GM10266 (cell line): Measurements from ENCODE around the gene CAMKK2.

Experiments
- DNase-seq: peaks from one replicate; pipeline ENCODE4 v3.0.0; 2012; ENCODE audit errors: extremely low spot score
- CTCF ChIP-seq: IDR thresholded peaks from 2 replicates; pipeline ENCODE4 v1.5.1; 2012; ENCODE audit warnings: mild to moderate bottlenecking, low read depth; ENCODE audit not compliant: control insufficient read depth, insufficient read depth; ENCODE audit errors: missing control alignments

CAMKK2 gene

GRCh38 chr12:121297435-121297991 lies 1.0 kb upstream of the CAMKK2 start:
- no peak for TF ChIP-seq CTCF
- DNase-seq, result peak; percentile 60

- TF ChIP-seq CTCF, result no peak
- peak; percentile 42 for DNase-seq
Observed at GRCh38 chr12:121295746-121296617, 527 bp downstream of the CAMKK2 start.

DNA sequence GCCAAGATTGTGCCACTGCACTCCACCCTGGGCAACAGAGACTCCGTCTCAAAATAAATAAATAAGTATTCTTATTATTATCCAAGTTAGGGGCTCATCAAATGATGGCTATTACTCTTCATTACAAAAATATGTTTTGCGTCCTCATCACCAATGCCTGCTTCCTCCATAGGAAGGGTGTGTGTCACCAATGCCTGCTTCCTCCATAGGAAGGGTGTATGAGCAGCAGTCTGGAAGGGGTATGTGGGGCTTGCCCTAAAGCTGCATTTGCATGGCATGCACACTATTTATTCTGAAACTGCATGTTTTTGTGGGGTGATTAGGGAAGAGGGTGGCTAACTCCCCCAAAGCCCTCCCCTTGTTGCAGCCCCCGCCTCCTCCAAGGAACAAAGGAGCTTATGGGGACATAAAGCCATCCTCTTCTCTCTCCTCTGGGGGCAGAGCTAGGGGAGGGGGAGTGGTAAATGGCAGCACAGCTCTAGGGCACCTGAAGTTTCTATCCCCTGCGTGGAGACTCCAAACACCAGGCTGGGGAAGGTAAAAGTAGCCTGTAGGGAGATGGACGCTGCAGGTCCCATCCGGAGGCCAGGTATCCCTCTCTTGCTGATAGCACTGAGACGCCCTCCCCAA lies 1.3 kb downstream of the CAMKK2 start:
- DNase-seq, result peak; percentile 37
- no peak for TF ChIP-seq CTCF

DNA sequence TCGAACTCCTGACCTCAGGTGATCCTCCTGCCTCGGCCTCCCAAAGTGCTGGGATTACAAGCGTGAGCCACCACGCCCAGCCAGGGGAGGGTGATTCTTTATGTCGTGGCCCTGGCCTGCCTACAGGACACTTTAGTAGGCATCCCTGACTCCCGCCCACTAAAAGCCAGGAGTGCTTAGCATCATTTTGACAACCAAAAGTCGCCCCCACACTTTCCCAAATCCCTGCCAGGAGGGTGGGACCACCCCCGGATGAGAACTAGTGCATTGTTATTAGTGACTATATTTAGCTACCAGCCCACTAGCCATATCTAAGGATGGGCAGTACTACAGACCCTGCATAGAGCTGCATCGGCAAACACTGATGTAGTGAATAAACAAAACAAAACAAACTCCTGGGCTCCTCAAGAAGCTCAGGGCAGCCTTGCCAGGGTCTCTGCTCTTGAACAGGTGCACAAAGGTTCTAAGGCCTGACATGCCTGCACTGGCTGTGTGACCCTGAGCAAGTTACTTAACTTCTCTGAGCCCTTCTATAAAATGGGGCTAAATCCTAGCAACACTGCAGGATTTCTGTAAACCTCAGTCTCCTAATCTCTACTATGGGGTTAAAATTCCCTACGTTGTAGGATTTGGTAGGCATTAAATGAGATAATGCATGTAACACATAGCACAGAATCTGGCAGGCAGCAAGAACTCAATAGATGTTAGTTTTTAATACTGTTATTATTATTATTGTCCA lies 2.2 kb downstream of the CAMKK2 start:
- TF ChIP-seq CTCF, result no peak
- DNase-seq, result no peak

DNA sequence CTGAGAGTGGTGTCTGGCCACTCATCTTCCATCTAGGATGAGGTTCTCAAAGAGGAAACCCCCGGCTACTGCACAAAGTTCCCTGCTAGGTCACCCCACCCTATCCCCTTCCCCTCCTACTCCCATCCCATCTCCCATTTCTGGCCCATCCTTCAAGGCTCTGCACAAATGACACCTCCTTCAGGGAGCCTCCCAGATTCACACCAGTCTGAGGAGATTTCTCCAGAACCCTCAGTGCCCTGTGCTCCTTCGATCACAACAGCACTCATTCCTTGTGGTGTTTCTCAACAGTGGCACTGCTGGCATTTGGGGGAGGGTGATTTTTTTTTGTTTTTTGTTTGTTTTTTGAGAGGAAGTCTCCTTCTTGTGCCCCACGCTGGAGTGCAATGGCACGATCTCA lies 2.9 kb downstream of the CAMKK2 start:
- DNase-seq, result no peak
- no peak for TF ChIP-seq CTCF

- no peak for TF ChIP-seq CTCF
- no peak for DNase-seq
Observed at GRCh38 chr12:121290410-121290809, 6.1 kb downstream of the CAMKK2 start.
